Measurements from ENCODE around the gene PPP3CA.

- TF ChIP-seq CTCF (IDR thresholded peaks at IDR 0.05) (no peak), POLR2A (IDR thresholded peaks at IDR 0.05) (no peak)
These were observed 162.7 kb downstream of the PPP3CA start for GRCh38 chr4:101184668-101185067.
